Measurements from ENCODE around the gene PCDHA4.
"Not testable (repeated sequence)": the region's sequence is repeated elsewhere in the genome, so short reads cannot be mapped to it uniquely, and the experiment has no call there.

The PCDHA4 gene

DNA sequence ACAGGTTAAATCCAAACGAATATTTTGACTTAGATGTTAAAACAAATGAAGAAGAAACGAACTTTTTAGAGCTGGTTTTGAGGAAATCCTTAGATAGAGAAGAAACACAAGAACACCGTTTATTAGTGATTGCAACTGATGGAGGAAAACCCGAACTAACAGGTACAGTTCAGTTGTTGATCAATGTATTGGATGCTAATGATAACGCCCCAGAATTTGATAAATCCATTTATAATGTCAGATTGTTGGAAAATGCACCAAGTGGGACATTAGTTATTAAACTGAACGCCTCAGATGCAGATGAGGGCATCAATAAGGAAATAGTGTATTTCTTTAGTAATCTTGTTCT, 15.4 kb downstream of the PCDHA4 start:
- DNase-seq, result no peak

DNA sequence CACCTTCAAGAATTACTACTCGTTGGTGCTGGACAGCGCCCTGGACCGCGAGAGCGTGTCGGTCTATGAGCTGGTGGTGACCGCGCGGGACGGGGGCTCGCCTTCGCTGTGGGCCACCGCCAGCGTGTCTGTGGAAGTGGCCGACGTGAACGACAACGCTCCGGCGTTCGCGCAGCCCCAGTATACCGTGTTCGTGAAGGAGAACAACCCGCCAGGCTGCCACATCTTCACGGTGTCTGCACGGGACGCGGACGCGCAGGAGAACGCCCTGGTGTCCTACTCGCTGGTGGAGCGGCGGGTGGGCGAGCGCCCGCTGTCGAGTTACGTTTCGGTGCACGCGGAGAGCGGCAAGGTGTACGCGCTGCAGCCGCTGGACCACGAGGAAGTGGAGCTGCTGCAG, 16.1 kb downstream of the PCDHA4 start:
- not testable (repeated sequence) for DNase-seq

DNA sequence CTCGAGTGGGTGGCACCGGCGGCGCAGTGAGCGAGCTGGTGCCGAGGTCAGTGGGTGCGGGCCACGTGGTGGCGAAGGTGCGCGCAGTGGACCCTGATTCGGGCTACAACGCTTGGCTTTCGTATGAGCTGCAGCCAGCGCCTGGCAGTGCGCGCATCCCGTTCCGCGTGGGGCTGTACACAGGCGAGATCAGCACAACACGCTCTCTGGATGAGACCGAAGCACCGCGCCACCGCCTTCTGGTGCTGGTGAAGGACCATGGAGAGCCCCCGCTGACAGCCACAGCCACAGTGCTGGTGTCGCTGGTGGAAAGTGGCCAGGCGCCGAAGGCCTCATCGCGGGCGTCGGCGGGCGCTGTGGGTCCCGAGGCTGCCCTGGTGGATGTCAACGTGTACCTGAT, 16.6 kb downstream of the PCDHA4 start:
- no peak for DNase-seq

DNA sequence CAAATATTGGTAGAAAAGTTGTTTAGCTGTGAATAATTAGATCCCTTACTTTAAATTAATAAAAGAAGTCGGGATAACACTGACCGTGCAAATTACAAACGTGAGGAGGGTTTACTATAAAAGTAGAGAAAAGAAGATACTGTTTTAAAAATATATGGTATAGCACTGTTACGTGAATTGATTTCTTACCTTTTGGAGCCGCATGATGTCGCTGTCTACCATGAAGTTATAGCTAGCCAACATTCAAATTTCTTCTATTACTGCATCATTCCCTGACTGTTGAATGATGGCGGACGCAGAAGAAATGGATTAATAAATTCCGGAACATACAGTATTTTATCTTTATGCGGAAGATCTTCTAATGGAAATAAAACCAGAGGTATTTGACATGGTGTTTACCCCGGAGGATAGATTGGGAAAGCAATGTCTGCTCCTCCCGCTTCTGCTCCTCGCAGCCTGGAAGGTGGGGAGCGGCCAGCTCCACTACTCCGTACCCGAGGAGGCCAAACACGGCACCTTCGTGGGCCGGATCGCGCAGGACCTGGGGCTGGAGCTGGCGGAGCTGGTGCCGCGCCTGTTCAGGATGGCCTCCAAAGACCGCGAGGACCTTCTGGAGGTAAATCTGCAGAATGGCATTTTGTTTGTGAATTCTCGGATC, 21.0 kb downstream of the PCDHA4 start, which contains the start of gene PCDHA6:
PCDHA6 (plus strand) TSS at position 257 of the 658 bp plus-strand sequence; CDS start at position 389, 132 bp downstream.
- DNase-seq, result peak; percentile 64

DNA sequence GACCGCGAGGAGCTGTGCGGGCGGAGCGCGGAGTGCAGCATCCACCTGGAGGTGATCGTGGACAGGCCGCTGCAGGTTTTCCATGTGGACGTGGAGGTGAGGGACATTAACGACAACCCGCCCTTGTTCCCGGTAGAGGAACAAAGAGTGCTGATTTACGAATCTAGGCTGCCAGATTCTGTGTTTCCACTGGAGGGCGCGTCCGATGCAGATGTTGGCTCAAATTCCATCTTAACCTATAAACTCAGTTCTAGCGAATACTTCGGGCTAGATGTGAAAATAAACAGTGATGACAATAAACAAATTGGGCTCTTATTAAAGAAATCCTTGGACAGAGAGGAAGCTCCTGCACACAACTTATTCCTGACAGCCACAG, 21.5 kb downstream of the PCDHA4 start:
- DNase-seq, result peak; percentile 73

DNA sequence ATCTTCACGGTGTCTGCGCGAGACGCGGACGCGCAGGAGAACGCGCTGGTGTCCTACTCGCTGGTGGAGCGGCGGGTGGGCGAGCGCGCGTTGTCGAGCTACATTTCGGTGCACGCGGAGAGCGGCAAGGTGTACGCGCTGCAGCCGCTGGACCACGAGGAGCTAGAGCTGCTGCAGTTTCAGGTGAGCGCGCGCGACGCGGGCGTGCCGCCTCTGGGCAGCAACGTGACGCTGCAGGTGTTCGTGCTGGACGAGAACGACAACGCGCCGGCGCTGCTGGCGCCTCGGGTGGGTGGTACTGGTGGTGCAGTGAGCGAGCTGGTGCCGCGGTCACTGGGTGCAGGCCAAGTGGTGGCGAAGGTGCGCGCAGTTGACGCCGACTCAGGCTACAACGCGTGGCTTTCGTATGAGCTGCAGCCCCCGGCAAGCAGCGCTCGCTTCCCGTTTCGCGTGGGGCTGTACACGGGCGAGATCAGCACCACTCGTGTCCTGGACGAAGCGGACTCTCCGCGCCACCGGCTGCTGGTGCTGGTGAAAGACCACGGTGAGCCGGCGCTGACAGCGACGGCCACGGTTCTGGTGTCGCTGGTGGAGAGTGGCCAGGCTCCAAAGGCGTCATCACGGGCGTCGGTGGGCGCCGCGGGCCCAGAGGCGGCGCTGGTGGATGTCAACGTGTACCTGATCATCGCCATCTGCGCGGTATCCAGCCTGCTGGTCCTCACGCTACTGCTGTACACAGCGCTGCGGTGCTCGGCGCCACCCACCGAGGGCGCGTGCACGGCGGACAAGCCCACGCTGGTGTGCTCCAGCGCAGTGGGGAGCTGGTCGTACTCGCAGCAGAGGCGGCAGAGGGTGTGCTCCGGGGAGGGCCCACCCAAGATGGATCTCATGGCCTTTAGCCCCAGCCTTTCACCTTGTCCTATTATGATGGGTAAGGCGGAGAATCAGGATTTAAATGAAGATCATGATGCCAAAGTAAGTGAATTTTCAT, 22.9 kb downstream of the PCDHA4 start:
- DNase-seq, result not testable (repeated sequence)

DNA sequence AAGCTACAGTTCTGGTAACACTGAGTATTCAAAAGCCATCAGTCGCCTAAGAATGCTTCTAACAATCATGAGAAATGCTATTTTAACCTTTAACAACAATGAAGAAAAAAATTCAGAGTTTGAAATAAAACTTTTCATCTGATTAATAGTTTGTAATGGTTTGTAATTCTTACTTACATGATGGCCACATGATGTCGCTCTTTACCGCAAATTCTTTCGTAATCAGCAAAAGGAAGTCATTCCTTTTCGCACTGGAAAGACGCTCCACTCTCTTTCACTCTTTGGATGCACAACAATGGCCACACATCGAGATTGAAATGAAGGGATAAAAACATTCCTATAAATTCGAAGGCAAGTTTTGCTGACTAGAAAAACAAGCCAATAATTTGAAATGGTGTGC, 27.1 kb downstream of the PCDHA4 start, which contains the start of gene PCDHA7:
PCDHA7 (plus strand) TSS at position 277 of the 400 bp plus-strand sequence; CDS start at position 392, 115 bp downstream.
- no peak for DNase-seq

DNA sequence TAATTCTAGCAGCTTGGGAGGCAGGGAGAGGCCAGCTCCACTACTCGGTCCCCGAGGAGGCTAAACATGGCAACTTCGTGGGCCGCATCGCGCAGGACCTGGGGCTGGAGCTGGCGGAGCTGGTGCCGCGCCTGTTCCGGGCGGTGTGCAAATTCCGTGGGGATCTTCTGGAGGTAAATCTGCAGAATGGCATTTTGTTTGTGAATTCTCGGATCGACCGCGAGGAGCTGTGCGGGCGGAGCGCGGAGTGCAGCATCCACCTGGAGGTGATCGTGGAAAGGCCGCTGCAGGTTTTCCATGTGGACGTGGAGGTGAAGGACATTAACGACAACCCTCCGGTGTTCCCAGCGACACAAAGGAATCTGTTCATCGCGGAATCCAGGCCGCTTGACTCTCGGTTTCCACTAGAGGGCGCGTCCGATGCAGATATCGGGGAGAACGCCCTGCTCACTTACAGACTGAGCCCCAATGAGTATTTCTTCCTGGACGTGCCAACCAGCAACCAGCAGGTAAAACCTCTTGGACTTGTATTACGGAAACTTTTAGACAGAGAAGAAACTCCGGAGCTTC, 27.7 kb downstream of the PCDHA4 start:
- DNase-seq, result not testable (repeated sequence)

DNA sequence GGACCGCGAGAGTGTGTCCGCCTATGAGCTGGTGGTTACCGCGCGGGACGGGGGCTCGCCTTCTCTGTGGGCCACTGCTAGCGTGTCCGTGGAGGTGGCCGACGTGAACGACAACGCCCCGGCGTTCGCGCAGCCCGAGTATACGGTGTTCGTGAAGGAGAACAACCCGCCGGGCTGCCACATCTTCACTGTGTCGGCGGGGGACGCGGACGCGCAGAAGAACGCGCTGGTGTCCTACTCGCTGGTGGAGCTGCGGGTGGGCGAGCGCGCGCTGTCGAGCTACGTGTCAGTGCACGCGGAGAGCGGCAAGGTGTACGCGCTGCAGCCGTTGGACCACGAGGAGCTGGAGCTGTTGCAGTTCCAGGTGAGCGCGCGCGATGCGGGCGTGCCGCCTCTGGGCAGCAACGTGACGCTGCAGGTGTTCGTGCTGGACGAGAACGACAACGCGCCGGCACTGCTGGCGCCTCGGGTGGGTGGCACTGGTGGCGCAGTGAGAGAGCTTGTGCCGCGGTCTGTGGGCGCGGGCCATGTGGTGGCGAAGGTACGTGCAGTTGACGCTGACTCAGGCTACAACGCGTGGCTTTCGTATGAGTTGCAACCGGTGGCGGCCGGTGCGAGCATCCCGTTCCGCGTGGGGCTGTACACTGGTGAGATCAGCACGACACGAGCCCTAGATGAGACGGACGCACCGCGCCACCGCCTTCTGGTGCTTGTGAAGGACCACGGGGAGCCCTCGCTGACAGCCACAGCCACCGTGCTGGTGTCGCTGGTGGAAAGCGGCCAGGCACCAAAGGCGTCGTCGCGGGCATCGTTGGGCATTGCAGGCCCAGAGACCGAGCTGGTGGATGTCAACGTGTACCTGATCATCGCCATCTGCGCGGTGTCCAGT, 29.0 kb downstream of the PCDHA4 start:
- DNase-seq, result no peak

DNA sequence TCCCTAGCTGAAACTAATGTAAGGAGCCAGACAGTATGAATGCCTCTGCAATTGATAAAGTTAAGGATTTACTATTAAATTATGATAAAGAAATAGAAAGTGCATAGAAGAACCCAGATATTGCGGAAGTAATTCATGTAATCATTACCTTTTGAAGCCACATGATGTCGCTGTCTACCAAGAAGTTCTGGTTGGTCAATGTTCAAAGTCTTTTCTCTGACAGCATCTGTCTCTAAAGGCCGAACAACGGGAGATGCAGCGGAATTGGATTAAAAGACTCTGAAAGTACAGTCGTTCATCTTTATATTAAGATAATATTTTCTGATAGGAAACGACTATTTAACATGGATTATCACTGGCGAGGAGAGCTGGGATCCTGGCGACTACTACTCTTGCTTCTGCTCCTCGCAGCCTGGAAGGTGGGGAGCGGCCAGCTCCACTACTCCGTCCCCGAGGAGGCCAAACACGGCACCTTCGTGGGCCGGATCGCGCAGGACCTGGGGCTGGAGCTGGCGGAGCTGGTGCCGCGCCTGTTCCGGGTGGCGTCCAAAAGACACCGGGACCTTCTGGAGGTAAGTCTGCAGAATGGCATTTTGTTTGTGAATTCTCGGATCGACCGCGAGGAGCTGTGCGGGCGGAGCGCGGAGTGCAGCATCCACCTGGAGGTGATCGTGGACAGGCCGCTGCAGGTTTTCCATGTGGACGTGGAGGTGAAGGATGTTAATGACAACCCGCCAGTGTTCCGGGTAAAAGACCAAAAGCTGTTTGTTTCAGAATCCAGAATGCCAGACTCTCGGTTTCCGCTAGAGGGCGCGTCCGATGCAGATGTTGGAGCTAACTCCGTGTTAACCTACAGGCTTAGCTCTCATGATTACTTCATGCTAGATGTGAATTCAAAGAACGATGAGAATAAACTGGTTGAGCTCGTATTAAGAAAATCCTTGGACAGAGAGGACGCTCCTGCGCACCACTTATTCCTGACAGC, 34.4 kb downstream of the PCDHA4 start, which contains the start of gene PCDHA8:
PCDHA8 (plus strand) TSS at position 210 of the 985 bp plus-strand sequence; CDS start at position 345, 135 bp downstream.
- peak; percentile 3 for DNase-seq

DNA sequence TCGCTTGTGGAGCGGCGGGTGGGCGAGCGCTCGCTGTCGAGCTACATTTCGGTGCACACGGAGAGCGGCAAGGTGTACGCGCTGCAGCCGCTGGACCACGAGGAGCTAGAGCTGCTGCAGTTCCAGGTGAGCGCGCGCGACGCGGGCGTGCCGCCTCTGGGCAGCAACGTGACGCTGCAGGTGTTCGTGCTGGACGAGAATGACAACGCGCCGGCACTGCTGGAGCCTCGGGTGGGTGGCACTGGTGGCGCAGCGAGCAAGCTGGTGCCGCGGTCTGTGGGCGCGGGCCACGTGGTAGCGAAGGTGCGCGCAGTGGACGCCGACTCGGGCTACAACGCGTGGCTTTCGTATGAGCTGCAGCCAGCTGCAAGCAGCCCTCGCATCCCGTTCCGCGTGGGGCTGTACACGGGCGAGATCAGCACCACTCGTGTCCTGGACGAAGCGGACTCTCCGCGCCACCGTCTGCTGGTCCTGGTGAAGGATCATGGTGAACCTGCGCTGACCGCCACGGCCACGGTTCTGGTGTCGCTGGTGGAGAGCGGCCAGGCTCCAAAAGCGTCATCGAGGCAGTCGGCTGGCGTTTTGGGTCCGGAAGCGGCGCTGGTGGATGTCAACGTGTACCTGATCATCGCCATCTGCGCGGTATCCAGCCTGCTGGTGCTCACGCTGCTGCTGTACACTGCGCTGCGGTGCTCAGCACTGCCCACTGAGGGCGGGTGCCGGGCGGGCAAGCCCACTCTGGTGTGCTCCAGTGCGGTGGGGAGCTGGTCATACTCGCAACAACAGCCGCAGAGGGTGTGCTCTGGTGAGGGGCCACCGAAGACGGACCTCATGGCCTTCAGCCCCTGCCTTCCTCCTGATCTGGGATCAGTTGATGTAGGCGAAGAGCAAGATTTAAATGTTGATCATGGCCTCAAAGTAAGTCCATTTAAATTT, 36.2 kb downstream of the PCDHA4 start:
- DNase-seq, result no peak

DNA sequence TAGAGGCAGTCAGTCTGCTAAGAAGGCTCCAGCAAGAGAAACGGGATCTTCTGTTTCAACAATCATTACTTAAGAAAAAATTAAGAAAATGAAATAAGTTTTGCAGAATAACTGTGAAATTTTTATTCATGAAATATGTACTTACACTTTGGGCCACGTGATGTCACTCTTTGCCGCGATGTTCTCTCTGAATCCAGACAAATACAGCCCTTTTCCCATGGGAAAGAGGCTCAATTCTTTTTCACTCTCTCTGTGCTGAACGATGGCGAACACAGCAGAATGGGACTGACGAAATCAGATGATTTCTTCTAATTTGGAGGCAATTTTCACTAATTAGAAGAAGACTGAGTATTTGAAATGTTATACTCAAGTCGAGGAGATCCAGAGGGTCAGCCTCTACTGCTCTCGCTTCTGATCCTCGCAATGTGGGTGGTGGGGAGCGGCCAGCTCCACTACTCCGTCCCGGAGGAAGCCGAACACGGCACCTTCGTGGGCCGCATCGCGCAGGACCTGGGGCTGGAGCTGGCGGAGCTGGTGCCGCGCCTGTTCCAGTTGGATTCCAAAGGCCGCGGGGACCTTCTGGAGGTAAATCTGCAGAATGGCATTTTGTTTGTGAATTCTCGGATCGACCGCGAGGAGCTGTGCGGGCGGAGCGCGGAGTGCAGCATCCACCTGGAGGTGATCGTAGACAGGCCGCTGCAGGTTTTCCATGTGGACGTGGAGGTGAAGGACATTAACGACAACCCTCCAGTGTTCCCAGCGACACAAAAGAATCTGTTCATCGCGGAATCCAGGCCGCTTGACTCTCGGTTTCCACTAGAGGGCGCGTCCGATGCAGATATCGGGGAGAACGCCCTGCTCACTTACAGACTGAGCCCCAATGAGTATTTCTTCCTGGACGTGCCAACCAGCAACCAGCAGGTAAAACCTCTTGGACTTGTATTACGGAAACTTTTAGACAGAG, 41.6 kb downstream of the PCDHA4 start, which contains the start of gene PCDHA9:
PCDHA9 (plus strand) TSS at position 244 of the 964 bp plus-strand sequence; CDS start at position 358, 114 bp downstream.
- DNase-seq, result not testable (repeated sequence)

DNA sequence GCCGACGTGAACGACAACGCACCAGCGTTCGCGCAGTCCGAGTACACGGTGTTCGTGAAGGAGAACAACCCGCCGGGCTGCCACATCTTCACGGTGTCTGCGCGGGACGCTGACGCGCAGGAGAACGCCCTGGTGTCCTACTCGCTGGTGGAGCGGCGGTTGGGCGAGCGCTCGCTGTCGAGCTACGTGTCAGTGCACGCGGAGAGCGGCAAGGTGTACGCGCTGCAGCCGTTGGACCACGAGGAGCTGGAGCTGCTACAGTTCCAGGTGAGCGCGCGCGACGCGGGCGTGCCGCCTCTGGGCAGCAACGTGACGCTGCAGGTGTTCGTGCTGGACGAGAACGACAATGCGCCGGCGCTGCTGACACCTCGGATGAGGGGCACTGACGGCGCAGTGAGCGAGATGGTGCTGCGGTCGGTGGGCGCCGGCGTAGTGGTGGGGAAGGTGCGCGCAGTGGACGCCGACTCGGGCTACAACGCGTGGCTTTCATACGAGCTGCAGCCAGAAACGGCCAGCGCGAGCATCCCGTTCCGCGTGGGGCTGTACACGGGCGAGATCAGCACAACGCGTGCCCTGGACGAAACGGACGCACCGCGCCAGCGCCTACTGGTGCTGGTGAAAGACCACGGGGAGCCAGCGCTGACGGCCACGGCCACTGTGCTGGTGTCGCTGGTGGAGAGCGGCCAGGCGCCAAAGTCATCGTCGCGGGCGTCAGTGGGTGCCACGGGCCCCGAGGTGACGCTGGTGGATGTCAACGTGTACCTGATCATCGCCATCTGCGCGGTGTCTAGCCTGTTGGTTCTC, 43.2 kb downstream of the PCDHA4 start:
- DNase-seq, result not testable (repeated sequence)

DNA sequence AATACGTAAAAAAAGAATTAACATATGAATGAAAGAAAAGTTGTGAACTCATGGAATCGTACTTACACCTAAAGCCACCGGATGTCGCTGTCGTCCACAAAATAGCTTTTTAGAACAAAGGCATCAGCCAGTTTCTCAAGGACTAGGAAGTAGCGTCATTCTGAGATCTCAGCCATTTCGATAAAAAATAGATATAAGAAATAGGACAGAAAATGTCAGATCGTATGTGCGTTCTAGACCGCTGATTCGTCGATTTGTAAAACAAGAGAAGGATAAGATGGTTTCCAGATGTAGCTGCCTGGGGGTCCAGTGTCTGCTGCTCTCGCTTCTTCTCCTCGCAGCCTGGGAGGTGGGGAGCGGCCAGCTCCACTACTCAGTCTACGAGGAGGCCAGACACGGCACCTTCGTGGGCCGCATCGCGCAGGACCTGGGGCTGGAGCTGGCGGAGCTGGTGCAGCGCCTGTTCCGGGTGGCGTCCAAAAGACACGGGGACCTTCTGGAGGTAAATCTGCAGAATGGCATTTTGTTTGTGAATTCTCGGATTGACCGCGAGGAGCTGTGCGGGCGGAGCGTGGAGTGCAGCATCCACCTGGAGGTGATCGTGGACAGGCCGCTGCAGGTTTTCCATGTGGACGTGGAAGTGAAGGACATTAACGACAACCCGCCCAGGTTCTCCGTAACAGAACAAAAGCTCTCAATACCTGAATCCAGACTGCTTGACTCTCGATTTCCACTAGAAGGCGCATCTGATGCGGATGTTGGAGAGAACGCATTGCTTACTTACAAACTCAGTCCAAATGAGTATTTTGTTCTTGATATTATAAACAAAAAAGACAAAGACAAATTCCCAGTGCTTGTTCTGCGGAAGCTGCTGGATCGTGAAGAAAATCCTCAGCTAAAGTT, 49.2 kb downstream of the PCDHA4 start, which contains the start of gene PCDHA10:
PCDHA10 (plus strand) TSS at position 126 of the 903 bp plus-strand sequence; CDS start at position 278, 152 bp downstream.
- DNase-seq, result no peak

DNA sequence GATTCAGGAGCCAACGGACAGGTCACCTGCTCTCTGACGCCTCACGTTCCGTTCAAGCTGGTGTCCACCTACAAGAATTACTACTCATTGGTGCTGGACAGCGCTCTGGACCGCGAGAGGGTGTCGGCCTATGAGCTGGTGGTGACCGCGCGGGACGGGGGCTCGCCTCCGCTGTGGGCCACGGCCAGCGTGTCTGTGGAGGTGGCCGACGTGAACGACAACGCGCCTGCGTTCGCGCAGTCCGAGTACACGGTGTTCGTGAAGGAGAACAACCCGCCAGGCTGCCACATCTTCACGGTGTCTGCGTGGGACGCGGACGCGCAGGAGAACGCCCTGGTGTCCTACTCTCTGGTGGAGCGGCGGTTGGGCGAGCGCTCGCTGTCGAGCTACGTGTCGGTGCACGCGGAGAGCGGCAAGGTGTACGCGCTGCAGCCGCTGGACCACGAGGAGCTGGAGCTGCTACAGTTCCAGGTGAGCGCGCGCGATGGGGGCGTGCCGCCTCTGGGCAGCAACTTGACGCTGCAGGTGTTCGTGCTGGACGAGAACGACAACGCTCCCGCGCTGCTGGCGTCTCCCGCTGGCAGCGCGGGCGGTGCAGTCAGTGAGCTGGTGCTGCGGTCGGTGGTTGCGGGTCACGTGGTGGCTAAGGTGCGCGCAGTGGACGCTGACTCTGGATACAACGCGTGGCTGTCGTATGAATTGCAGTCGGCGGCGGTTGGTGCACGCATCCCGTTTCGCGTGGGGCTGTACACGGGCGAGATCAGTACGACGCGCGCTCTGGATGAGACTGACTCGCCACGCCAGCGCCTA, 50.5 kb downstream of the PCDHA4 start:
- DNase-seq, result no peak

DNA sequence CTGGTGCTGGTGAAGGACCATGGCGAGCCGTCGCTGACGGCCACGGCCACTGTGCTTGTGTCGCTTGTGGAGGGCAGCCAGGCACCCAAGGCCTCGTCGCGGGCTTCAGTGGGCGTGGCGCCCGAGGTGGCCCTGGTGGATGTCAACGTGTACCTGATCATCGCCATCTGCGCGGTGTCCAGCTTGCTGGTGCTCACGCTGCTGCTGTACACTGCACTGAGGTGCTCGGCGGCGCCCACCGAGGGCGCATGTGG, 51.0 kb downstream of the PCDHA4 start:
- DNase-seq, result no peak

Data from NCI-H2171 treated with DMSO at 0.1 percent for 48 hours (cell line).